GM21576 (cell line): ENCODE data around the gene MOSPD3.

ENCODE experiments used
- ATAC-seq: cut with Tn5 transposase; IDR thresholded peaks from one replicate; pipeline ENCODE4 v1.9.1; 2021; ENCODE audit warnings: mild to moderate bottlenecking, moderate library complexity; ENCODE audit not compliant: unreplicated experiment

The MOSPD3 gene

GRCh38 chr7:100590077-100590737, 22.1 kb upstream of the MOSPD3 start:
- no peak for ATAC-seq

- ATAC-seq = no peak
Measured at GRCh38 chr7:100591596-100591995, 20.7 kb upstream of the MOSPD3 start.

GRCh38 chr7:100595188-100595587, 17.2 kb upstream of the MOSPD3 start:
- no peak for ATAC-seq

GRCh38 chr7:100598425-100598824, 13.9 kb upstream of the MOSPD3 start:
- no peak for ATAC-seq

GRCh38 chr7:100599911-100600729, 12.2 kb upstream of the MOSPD3 start:
- ATAC-seq = no peak

- ATAC-seq = no peak
Measured at GRCh38 chr7:100600730-100601038, 11.7 kb upstream of the MOSPD3 start.

- ATAC-seq = no peak
Measured at GRCh38 chr7:100602889-100603725, 9.2 kb upstream of the MOSPD3 start.

GRCh38 chr7:100603726-100604027, 8.7 kb upstream of the MOSPD3 start:
- ATAC-seq = no peak

GRCh38 chr7:100604028-100604975, 8.0 kb upstream of the MOSPD3 start:
- no peak for ATAC-seq

GRCh38 chr7:100604976-100605911, 7.1 kb upstream of the MOSPD3 start:
- no peak for ATAC-seq

- ATAC-seq = no peak
Measured at GRCh38 chr7:100606313-100606712, 6.0 kb upstream of the MOSPD3 start.

- ATAC-seq = no peak
Measured at GRCh38 chr7:100607111-100607510, 5.2 kb upstream of the MOSPD3 start.

GRCh38 chr7:100609958-100610357, 2.4 kb upstream of the MOSPD3 start:
- no peak for ATAC-seq

- no peak for ATAC-seq
Measured at GRCh38 chr7:100612730-100613390, 520 bp downstream of the MOSPD3 start.

- ATAC-seq = no peak
Measured at GRCh38 chr7:100613412-100614175, 1.3 kb downstream of the MOSPD3 start.

GRCh38 chr7:100614308-100614861, 2.0 kb downstream of the MOSPD3 start:
- no peak for ATAC-seq

- ATAC-seq = no peak
Measured at GRCh38 chr7:100620239-100620638, 7.9 kb downstream of the MOSPD3 start.

GRCh38 chr7:100620804-100621203, 8.5 kb downstream of the MOSPD3 start:
- ATAC-seq = no peak
